Measurements from ENCODE around the gene TDRD1. TPM values are rescaled to one million over a fixed set of nuclear protein-coding genes. Genes with fewer than 3 reads are reported as not detected.

TDRD1 gene
- polyA plus RNA-seq, 1 experiment = not detected

- POLR2A ChIA-PET = no interaction called here
- CTCF ChIA-PET = no interaction called here
- DNase-seq (ENCODE audit: low read depth) = no peak
- no peaks in the 10 kb centered on the region for H3K27me3 ChIP-seq (ENCODE audit: control insufficient read depth, insufficient read depth, low read length)
- no peak overlapping the region for H3K4me3 ChIP-seq (ENCODE audit: low read depth, low read length)
- TF ChIP-seq, protein P1, sequence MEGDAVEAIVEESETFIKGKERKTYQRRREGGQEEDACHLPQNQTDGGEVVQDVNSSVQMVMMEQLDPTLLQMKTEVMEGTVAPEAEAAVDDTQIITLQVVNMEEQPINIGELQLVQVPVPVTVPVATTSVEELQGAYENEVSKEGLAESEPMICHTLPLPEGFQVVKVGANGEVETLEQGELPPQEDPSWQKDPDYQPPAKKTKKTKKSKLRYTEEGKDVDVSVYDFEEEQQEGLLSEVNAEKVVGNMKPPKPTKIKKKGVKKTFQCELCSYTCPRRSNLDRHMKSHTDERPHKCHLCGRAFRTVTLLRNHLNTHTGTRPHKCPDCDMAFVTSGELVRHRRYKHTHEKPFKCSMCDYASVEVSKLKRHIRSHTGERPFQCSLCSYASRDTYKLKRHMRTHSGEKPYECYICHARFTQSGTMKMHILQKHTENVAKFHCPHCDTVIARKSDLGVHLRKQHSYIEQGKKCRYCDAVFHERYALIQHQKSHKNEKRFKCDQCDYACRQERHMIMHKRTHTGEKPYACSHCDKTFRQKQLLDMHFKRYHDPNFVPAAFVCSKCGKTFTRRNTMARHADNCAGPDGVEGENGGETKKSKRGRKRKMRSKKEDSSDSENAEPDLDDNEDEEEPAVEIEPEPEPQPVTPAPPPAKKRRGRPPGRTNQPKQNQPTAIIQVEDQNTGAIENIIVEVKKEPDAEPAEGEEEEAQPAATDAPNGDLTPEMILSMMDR (IDR thresholded peaks at IDR 0.05; ENCODE audit: insufficient read depth, low read depth, low read length) = no peak
- no peaks in the 10 kb centered on the region for H3K36me3 ChIP-seq (ENCODE audit: control insufficient read depth, insufficient read depth, low read length)
These were observed 3.5 kb upstream of the TDRD1 start for GRCh38 chr10:114175667-114176066.

GRCh38 chr10:114176511-114176910 lies 2.6 kb upstream of the TDRD1 start:
- Histone ChIP-seq H3K27me3 (ENCODE audit: control insufficient read depth, insufficient read depth, low read length) (no peaks in the 10 kb centered on the region), H3K36me3 (ENCODE audit: control insufficient read depth, insufficient read depth, low read length) (no peaks in the 10 kb centered on the region), H3K4me3 (ENCODE audit: low read depth, low read length) (no peak overlapping the region)
- TF ChIP-seq, protein P1 (IDR thresholded peaks at IDR 0.05; ENCODE audit: insufficient read depth, low read depth, low read length) = no peak
- CTCF ChIA-PET = interaction anchor here (1.8 kb wide), 1 partner anchor 10 kb away, joined by 5 read pairs; no protein-coding TSS in a partner anchor
- POLR2A ChIA-PET = no interaction called here
- DNase-seq (ENCODE audit: low read depth) = no peak

- ChIA-PET POLR2A (no interaction called here), CTCF (no interaction called here)
- no peak overlapping the region for H3K4me3 ChIP-seq (ENCODE audit: low read depth, low read length)
- DNase-seq (ENCODE audit: low read depth) = no peak
- TF ChIP-seq, protein P1 (IDR thresholded peaks at IDR 0.05; ENCODE audit: insufficient read depth, low read depth, low read length) = no peak
- no peaks in the 10 kb centered on the region for H3K27me3 ChIP-seq (ENCODE audit: control insufficient read depth, insufficient read depth, low read length)
- H3K36me3 ChIP-seq (ENCODE audit: control insufficient read depth, insufficient read depth, low read length) = no peaks in the 10 kb centered on the region
These were observed 594 bp downstream of the TDRD1 start for GRCh38 chr10:114179747-114180146.

GRCh38 chr10:114180937-114181336 lies 1.8 kb downstream of the TDRD1 start:
- ChIA-PET CTCF (no interaction called here), POLR2A (no interaction called here)
- no peaks in the 10 kb centered on the region for H3K36me3 ChIP-seq (ENCODE audit: control insufficient read depth, insufficient read depth, low read length)
- H3K27me3 ChIP-seq (ENCODE audit: control insufficient read depth, insufficient read depth, low read length) = no peaks in the 10 kb centered on the region
- H3K4me3 ChIP-seq (ENCODE audit: low read depth, low read length) = no peak overlapping the region
- DNase-seq (ENCODE audit: low read depth) = no peak
- TF ChIP-seq, protein P1 (IDR thresholded peaks at IDR 0.05; ENCODE audit: insufficient read depth, low read depth, low read length) = no peak

DNA sequence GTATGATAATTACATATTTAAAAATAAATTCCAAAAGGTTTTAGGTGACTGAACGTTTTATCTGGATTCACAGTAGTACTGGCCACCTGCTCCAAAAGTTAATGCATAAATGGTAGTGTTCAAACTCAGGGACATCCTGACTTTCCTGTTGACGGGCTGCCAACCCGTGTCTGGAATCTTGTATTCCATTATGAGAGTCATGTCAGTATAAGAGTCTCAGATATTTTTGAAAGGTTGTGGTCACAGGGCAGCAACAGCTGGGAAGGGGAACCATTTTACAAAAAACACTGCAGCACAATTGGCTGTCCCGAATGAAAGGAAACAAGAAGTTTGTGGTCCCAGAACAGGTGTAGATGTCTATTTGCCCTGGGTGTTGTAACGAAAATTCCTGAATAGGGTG lies 2.8 kb downstream of the TDRD1 start:
- TF ChIP-seq, protein P1 (IDR thresholded peaks at IDR 0.05; ENCODE audit: insufficient read depth, low read depth, low read length) = no peak
- DNase-seq (ENCODE audit: low read depth) = no peak

More for the DNA sequence above, 2.8 kb downstream of the TDRD1 start:
- Histone ChIP-seq H3K4me3 (ENCODE audit: low read depth, low read length) (no peak overlapping the region), H3K27me3 (ENCODE audit: control insufficient read depth, insufficient read depth, low read length) (no peaks in the 10 kb centered on the region), H3K36me3 (ENCODE audit: control insufficient read depth, insufficient read depth, low read length) (no peaks in the 10 kb centered on the region)
- CTCF ChIA-PET = no interaction called here
- POLR2A ChIA-PET = no interaction called here
